ENCODE measurements around the gene LZTS3.

DNA sequence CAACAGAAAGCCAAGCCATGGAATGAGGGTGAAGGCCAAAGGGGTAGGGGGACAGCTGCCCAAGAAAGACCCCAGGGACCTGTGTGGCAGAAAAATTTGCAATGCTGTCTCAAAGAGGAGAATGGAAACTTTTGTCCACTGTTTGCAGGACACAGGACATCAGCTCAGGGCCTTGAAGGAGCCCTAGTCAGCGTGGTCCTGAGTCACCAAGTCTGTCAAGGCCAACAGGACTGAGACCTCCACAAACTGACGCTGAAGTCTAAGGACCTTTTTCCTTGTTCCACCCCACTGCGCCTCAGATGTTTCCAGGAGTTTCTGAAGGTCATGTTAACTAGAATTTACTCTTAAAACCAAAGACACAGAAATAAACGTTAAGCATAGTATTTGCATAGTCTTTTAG, 57.0 kb downstream of the LZTS3 start:
- TF ChIP-seq, protein P1, sequence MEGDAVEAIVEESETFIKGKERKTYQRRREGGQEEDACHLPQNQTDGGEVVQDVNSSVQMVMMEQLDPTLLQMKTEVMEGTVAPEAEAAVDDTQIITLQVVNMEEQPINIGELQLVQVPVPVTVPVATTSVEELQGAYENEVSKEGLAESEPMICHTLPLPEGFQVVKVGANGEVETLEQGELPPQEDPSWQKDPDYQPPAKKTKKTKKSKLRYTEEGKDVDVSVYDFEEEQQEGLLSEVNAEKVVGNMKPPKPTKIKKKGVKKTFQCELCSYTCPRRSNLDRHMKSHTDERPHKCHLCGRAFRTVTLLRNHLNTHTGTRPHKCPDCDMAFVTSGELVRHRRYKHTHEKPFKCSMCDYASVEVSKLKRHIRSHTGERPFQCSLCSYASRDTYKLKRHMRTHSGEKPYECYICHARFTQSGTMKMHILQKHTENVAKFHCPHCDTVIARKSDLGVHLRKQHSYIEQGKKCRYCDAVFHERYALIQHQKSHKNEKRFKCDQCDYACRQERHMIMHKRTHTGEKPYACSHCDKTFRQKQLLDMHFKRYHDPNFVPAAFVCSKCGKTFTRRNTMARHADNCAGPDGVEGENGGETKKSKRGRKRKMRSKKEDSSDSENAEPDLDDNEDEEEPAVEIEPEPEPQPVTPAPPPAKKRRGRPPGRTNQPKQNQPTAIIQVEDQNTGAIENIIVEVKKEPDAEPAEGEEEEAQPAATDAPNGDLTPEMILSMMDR (IDR thresholded peaks at IDR 0.05; ENCODE audit: low read depth, low read length, poor library complexity, severe bottlenecking): no peak
- TF ChIP-seq EZH2phosphoT487 (IDR thresholded peaks at IDR 0.05; ENCODE audit: borderline replicate concordance, low read length): no peak

Measured in DOHH2 (cell line).